Type B pancreatic cell (in vitro differentiated cells): ENCODE data around the gene CDYL2. TPM values are rescaled to one million over a fixed set of nuclear protein-coding genes. Genes with fewer than 3 reads are reported as not detected.

ENCODE experiments used
- DNase-seq: peaks from one replicate; pipeline ENCODE4 v3.0.0; 2021; ENCODE audit warnings: mixed read lengths; ENCODE audit not compliant: unreplicated experiment; ENCODE audit errors: extremely low spot score
- H3K27ac Mint-ChIP-seq: 2 replicates; pipeline ENCODE4 v1.8.0; 2021; ENCODE audit warnings: mild to moderate bottlenecking, mixed read lengths
- H3K27me3 Mint-ChIP-seq: 2 replicates; pipeline ENCODE4 v1.8.0; 2021; ENCODE audit warnings: mixed read lengths
- H3K36me3 Mint-ChIP-seq: 2 replicates; pipeline ENCODE4 v1.8.0; 2021; ENCODE audit warnings: mixed read lengths
- H3K4me1 Mint-ChIP-seq: one replicate; pipeline ENCODE4 v1.8.0; 2021; ENCODE audit warnings: mixed read lengths; ENCODE audit not compliant: unreplicated experiment
- H3K4me3 Mint-ChIP-seq: 2 replicates; pipeline ENCODE4 v1.8.0; 2021; ENCODE audit warnings: mild to moderate bottlenecking, mixed read lengths
- H3K9me3 Mint-ChIP-seq: 2 replicates; pipeline ENCODE4 v1.8.0; 2021; ENCODE audit warnings: mixed read lengths
- CTCF ChIP-seq: fragments of 200-600 bp; sonication (generic); conservative IDR thresholded peaks from 2 replicates; pipeline ENCODE4 v1.5.0; 2021; ENCODE audit warnings: antibody characterized with exemption, mild to moderate bottlenecking
- total RNA-seq: library from RNA; stranded (reverse); gene quantifications from 2 replicates; pipeline ENCODE4 v1.2.1, GENCODE V29; 2021; ENCODE audit warnings: low replicate concordance

The CDYL2 gene
- total RNA-seq, 1 donor from 2014 or later: 8.2 TPM

DNA sequence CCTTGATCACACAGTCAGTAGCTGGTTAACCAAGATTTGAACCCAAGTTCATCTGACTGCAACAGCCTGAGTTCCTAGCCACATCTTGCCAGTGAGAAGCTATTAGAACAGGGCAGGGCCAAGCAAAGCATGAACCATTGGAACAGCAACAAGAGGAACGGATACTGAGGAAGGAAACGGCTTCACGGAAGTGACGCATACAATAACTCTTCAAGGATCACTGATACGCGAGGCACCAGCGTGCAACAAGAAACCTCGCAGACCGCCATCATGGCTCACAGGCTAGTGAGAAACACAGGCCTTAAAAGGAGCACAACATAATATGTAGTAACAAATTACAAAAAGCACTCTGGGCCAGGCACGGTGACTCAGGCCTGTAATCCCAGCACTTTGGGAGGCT is 114.9 kb downstream of the CDYL2 start:
- H3K4me1 Mint-ChIP-seq: no peaks in the 10 kb centered on the region
- no peaks in the 10 kb centered on the region for H3K36me3 Mint-ChIP-seq
- DNase-seq: no peak
- H3K27ac Mint-ChIP-seq: no peak overlapping the region
- H3K4me3 Mint-ChIP-seq: no peak overlapping the region
- no peak for TF ChIP-seq CTCF
- peaks cover 11% of the 10 kb centered on the region for H3K27me3 Mint-ChIP-seq
- H3K9me3 Mint-ChIP-seq: no peaks in the 10 kb centered on the region

GRCh38 chr16:80687606-80688005 is 116.8 kb downstream of the CDYL2 start:
- Mint-ChIP-seq H3K36me3 (no peaks in the 10 kb centered on the region), H3K27me3 (peaks cover 9% of the 10 kb centered on the region), H3K4me1 (no peaks in the 10 kb centered on the region), H3K4me3 (no peak overlapping the region), H3K27ac (no peak overlapping the region), H3K9me3 (no peaks in the 10 kb centered on the region)
- no peak for TF ChIP-seq CTCF
- DNase-seq: no peak

- no peak for DNase-seq
- Mint-ChIP-seq H3K36me3 (no peaks in the 10 kb centered on the region), H3K27ac (no peak overlapping the region), H3K27me3 (peaks cover 3% of the 10 kb centered on the region), H3K4me1 (no peaks in the 10 kb centered on the region), H3K9me3 (peaks cover 6% of the 10 kb centered on the region), H3K4me3 (no peak overlapping the region)
- TF ChIP-seq CTCF: no peak
These were observed 119.5 kb downstream of the CDYL2 start for GRCh38 chr16:80684906-80685305.

DNA sequence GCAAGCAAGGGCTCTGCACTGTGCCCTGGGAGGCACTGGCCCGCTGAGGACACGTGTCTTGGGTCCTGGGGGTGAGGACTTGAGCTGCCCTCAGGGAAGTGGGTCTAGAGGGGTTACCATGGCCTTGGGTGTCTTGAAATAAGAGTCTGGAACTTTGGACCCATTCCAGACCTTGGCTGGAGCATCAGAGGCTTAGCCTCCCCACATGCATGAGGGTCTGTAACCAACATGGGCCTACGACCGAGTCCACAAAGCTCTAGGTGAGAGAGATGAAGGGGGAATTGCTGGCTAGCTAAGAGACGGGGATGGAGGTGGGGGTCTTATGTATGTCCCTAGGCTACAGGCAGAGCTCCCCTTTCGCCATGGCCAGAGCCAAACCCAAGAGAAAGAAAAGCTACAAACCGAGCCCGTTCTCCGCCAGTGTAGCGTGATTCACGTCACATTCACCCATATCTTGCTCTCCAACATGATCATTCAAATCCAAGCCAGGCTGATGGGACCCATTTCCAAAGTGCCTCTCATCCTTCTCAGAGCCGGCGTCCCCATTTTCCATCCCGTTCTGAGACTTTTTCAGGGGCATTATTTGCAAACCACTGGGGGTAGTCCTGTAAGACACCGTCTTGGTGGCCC is 120.1 kb downstream of the CDYL2 start:
- Mint-ChIP-seq H3K36me3 (no peaks in the 10 kb centered on the region), H3K4me3 (no peak overlapping the region), H3K27ac (no peak overlapping the region), H3K9me3 (peaks cover 11% of the 10 kb centered on the region), H3K27me3 (peaks cover 3% of the 10 kb centered on the region), H3K4me1 (no peaks in the 10 kb centered on the region)
- TF ChIP-seq CTCF: no peak
- no peak for DNase-seq

- no peak for TF ChIP-seq CTCF
- no peak for DNase-seq
- H3K4me3 Mint-ChIP-seq: no peak overlapping the region
- no peaks in the 10 kb centered on the region for H3K4me1 Mint-ChIP-seq
- no peak overlapping the region for H3K27ac Mint-ChIP-seq
- H3K27me3 Mint-ChIP-seq: peaks cover 3% of the 10 kb centered on the region
- peaks cover 11% of the 10 kb centered on the region for H3K9me3 Mint-ChIP-seq
- no peaks in the 10 kb centered on the region for H3K36me3 Mint-ChIP-seq
These were observed 120.8 kb downstream of the CDYL2 start for GRCh38 chr16:80683646-80684045.
